Panc1 (cell line): Measurements from ENCODE around the gene SLC9A3.

ENCODE experiments used
- POLR2AphosphoS5 ChIP-seq: IDR thresholded peaks from 2 replicates; pipeline ENCODE4 v1.6.1; 2012; ENCODE audit warnings: mild to moderate bottlenecking, low read depth, low read length, moderate library complexity
- TF ChIP-seq, protein P1 (sequence below): fragments of 450-650 bp; IDR thresholded peaks from 2 replicates; pipeline ENCODE4 v1.5.1; 2017; ENCODE audit warnings: mild to moderate bottlenecking
- TF ChIP-seq, protein P2 (sequence below), 2 experiments: IDR thresholded peaks; 2 replicates each; pipeline ENCODE4 v1.6.1; 2011 to 2012; ENCODE audit warnings: low read depth in 2 of 2, control low read depth in 1 of 2, low read length in 1 of 2, mild to moderate bottlenecking in 1 of 2, moderate library complexity in 1 of 2; ENCODE audit not compliant: insufficient read depth in 1 of 2

DNA sequence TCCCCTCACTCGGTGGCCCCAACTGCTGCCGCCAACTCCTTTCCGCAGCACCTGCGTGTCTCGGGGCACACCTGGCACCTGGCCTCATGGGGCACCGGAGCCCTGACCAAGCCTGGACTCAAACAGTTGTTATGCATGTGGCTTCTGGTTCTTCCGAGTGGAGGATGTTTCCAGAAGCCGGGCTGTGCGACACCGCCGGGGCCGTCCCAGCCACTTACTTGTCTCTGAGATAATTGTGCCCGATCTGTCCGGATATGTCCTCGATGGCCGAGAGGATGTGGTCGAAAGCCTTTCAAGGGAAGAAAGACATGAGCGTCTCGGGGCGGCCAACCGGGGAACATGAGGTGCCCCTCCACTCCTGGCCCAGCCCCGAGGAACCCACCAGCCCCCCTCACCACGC lies 42.9 kb downstream of the SLC9A3 start:
- TF ChIP-seq, protein P1, sequence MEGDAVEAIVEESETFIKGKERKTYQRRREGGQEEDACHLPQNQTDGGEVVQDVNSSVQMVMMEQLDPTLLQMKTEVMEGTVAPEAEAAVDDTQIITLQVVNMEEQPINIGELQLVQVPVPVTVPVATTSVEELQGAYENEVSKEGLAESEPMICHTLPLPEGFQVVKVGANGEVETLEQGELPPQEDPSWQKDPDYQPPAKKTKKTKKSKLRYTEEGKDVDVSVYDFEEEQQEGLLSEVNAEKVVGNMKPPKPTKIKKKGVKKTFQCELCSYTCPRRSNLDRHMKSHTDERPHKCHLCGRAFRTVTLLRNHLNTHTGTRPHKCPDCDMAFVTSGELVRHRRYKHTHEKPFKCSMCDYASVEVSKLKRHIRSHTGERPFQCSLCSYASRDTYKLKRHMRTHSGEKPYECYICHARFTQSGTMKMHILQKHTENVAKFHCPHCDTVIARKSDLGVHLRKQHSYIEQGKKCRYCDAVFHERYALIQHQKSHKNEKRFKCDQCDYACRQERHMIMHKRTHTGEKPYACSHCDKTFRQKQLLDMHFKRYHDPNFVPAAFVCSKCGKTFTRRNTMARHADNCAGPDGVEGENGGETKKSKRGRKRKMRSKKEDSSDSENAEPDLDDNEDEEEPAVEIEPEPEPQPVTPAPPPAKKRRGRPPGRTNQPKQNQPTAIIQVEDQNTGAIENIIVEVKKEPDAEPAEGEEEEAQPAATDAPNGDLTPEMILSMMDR, result no peak
- TF ChIP-seq, protein P2, sequence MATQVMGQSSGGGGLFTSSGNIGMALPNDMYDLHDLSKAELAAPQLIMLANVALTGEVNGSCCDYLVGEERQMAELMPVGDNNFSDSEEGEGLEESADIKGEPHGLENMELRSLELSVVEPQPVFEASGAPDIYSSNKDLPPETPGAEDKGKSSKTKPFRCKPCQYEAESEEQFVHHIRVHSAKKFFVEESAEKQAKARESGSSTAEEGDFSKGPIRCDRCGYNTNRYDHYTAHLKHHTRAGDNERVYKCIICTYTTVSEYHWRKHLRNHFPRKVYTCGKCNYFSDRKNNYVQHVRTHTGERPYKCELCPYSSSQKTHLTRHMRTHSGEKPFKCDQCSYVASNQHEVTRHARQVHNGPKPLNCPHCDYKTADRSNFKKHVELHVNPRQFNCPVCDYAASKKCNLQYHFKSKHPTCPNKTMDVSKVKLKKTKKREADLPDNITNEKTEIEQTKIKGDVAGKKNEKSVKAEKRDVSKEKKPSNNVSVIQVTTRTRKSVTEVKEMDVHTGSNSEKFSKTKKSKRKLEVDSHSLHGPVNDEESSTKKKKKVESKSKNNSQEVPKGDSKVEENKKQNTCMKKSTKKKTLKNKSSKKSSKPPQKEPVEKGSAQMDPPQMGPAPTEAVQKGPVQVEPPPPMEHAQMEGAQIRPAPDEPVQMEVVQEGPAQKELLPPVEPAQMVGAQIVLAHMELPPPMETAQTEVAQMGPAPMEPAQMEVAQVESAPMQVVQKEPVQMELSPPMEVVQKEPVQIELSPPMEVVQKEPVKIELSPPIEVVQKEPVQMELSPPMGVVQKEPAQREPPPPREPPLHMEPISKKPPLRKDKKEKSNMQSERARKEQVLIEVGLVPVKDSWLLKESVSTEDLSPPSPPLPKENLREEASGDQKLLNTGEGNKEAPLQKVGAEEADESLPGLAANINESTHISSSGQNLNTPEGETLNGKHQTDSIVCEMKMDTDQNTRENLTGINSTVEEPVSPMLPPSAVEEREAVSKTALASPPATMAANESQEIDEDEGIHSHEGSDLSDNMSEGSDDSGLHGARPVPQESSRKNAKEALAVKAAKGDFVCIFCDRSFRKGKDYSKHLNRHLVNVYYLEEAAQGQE (IDR thresholded peaks at IDR 0.05; ENCODE audit: insufficient read depth in 1 of 2, low read depth in 2 of 2, low read length in 1 of 2), result no peak
- no peak for TF ChIP-seq POLR2AphosphoS5
